BJ (cell line): Measurements from ENCODE around the gene CFAP70. TPM values are rescaled to one million over a fixed set of nuclear protein-coding genes. Genes with fewer than 3 reads are reported as not detected.

ENCODE experiments used
- CTCF ChIA-PET: fragments of 350-600 bp; formaldehyde crosslinking; extraction: SDS; loops from one replicate; lab custom pipeline; 2021; ENCODE audit warnings: antibody characterized with exemption, inconsistent platforms; lab: Yijun Ruan, JAX
- POLR2A ChIA-PET: fragments of 300-600 bp; sonication (Branson Sonifier 250); formaldehyde crosslinking; extraction: SDS; loops from one replicate; lab custom pipeline; 2021; ENCODE audit warnings: antibody characterized with exemption; lab: Charles Lee
- DNase-seq: peaks from one replicate; pipeline ENCODE4 v3.0.0-alpha.2; 2011; ENCODE audit warnings: low read depth
- H3K27me3 ChIP-seq: 2 replicates; pipeline ENCODE4 v1.6.0; 2011; ENCODE audit warnings: low read length; ENCODE audit not compliant: control insufficient read depth, insufficient read depth
- H3K36me3 ChIP-seq: 2 replicates; pipeline ENCODE4 v1.5.1; 2011; ENCODE audit warnings: low read length; ENCODE audit not compliant: control insufficient read depth, insufficient read depth
- H3K4me3 ChIP-seq: 2 replicates; pipeline ENCODE4 v1.5.1; 2011; ENCODE audit warnings: low read depth, mild to moderate bottlenecking, control low read depth, low read length
- CTCF ChIP-seq: IDR thresholded peaks from 2 replicates; pipeline ENCODE4 v1.5.1; 2011; ENCODE audit warnings: low read depth, mild to moderate bottlenecking, control low read depth, inconsistent platforms, low read length, moderate library complexity; ENCODE audit not compliant: insufficient read depth
- polyA plus RNA-seq: library from polyadenylated mRNA; depleted of rRNA; stranded (reverse); fragments of >200 nt; gene quantifications from 2 replicates; pipeline ENCODE4 v1.2.3, GENCODE V29; 2011

The CFAP70 gene
- polyA plus RNA-seq, 1 experiment = 0.37 TPM

DNA sequence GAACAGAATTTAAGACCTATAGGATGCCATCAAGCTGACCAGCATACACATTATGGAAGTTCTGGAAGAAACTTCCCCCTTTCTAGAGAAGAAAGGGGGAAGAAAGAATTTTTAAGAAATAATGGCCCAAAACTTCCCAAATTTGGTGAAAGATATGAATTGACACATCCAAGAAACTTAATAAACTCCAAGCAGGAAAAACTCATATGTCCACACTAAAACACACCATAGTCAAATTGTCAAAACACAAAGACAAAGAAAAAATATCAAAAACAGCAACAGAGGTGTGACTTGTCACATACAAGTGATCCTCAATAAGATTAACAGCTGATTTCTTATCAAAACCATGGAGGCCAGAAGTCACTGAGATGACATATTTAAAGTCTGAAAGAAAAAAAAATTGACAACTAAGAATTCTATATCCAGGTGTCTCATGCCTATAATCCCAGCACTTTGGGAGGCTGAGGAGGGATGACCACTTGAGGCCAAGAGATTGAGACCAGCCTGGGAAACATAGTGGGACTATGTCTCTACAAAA is 52.4 kb downstream of the CFAP70 start:
- peaks cover 1% of the 10 kb centered on the region; the same call in 1 of the 2 replicates for H3K27me3 ChIP-seq
- no peak overlapping the region for H3K4me3 ChIP-seq
- TF ChIP-seq CTCF = no peak
- ChIA-PET POLR2A (no interaction called here), CTCF (no interaction called here)
- H3K36me3 ChIP-seq = no peaks in the 10 kb centered on the region
- DNase-seq = no peak

DNA sequence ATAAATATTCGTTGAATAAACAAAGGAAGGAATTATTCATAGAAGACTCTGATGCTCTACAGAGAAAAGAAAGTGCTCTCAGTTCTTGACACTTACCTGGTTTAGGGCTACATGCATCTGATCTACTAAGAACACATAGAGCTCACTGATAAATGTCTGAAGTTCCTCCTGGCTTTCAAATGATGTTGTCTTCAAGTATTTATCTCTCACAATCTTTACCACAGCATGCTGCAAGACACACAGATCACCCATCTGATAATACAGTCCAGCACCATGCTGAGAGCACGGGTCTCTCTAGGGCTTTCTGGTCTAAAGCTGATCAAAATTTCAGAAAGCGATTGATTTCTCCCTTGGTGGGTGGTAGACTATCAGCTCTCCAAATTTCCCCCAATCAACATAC is 61.7 kb downstream of the CFAP70 start:
- DNase-seq = no peak
- ChIA-PET CTCF (no interaction called here), POLR2A (interaction anchor here (0.6 kb wide), 1 partner anchor 16 kb away, joined by 3 read pairs; no protein-coding TSS in a partner anchor)
- Histone ChIP-seq H3K4me3 (no peak overlapping the region), H3K36me3 (no peaks in the 10 kb centered on the region), H3K27me3 (peaks cover 3% of the 10 kb centered on the region)
- no peak for TF ChIP-seq CTCF

DNA sequence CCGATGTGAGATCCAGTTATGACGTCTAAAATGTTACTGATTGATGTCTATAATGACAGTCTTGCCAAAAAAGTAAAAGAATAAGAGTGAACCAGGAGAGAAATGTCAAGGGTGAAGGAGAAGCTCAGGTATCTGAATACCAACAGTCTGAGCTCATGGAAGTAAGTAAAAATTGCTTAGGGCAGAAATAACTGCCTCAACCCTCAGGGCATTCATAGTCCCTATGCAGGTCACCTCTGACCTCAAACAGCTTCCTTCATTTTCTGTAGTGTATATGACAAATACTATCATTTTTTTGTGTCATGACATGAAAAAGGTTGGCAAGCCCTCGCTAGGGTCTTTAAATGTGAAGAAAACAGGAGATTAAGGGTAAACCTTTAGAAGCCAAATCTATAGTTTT is 65.2 kb downstream of the CFAP70 start:
- ChIA-PET CTCF (interaction anchor here (1.1 kb wide), 1 partner anchor 22 kb away, joined by 3 read pairs; no protein-coding TSS in a partner anchor), POLR2A (no interaction called here)
- no peak for DNase-seq
- Histone ChIP-seq H3K36me3 (no peaks in the 10 kb centered on the region), H3K27me3 (peaks cover 1% of the 10 kb centered on the region), H3K4me3 (no peak overlapping the region)
- no peak for TF ChIP-seq CTCF

GRCh38 chr10:73289958-73290357 is 68.7 kb downstream of the CFAP70 start:
- no peak for DNase-seq
- H3K36me3 ChIP-seq = no peaks in the 10 kb centered on the region
- H3K27me3 ChIP-seq = no peaks in the 10 kb centered on the region; the same call in 1 of the 2 replicates
- H3K4me3 ChIP-seq = no peak overlapping the region
- CTCF ChIA-PET = no interaction called here
- POLR2A ChIA-PET = no interaction called here
- no peak for TF ChIP-seq CTCF

- ChIA-PET CTCF (no interaction called here), POLR2A (no interaction called here)
Measured at GRCh38 chr10:73287441-73287840, 71.2 kb downstream of the CFAP70 start.

More at GRCh38 chr10:73287441-73287840, 71.2 kb downstream of the CFAP70 start:
- no peaks in the 10 kb centered on the region for H3K36me3 ChIP-seq
- TF ChIP-seq CTCF = no peak
- H3K27me3 ChIP-seq = no peaks in the 10 kb centered on the region
- no peak overlapping the region for H3K4me3 ChIP-seq
- no peak for DNase-seq
